Kidney (tissue), 14 donors: Measurements from ENCODE around the gene TUBB2B. TPM values are rescaled to one million over a fixed set of nuclear protein-coding genes. Genes with fewer than 3 reads are reported as not detected.

Experiments
- DNase-seq, 5 donors: peaks; one replicate each; pipeline ENCODE4 v3.0.0-alpha.2; 2013 to 2020
- FAIRE-seq: peaks from 2 replicates; lab custom pipeline; 2012; peaks lifted over from hg19 to GRCh38; lab: Jason Lieb, UNC
- H3K27ac ChIP-seq, 2 donors: one replicate each; pipeline ENCODE4 v1.7.0; 2013; ENCODE audit warnings: low read depth in 2 of 2, low read length in 2 of 2, inconsistent platforms in 1 of 2
- H3K27me3 ChIP-seq: one replicate; pipeline ENCODE4 v1.7.1; 2013; ENCODE audit warnings: low read length, inconsistent platforms; ENCODE audit not compliant: control insufficient read depth, insufficient read depth
- H3K36me3 ChIP-seq, 3 donors: one replicate each; pipeline versions ENCODE4 v1.7.0 to v1.7.1; 2013; ENCODE audit warnings: low read length in 3 of 3, control low read depth in 1 of 3, inconsistent platforms in 1 of 3; ENCODE audit not compliant: insufficient read depth in 3 of 3, control insufficient read depth in 2 of 3
- H3K4me1 ChIP-seq, 3 donors: one replicate each; pipeline versions ENCODE4 v1.7.0 to v1.7.1; 2013; ENCODE audit warnings: low read length in 3 of 3, inconsistent platforms in 1 of 3, low read depth in 1 of 3; ENCODE audit not compliant: control insufficient read depth in 2 of 3, insufficient read depth in 2 of 3
- H3K4me3 ChIP-seq, 3 donors: one replicate each; pipeline versions ENCODE4 v1.7.0 to v1.8.1; 2013; ENCODE audit warnings: low read length in 3 of 3, control low read depth in 1 of 3, inconsistent platforms in 1 of 3
- H3K9ac ChIP-seq, 3 donors: one replicate each; pipeline versions ENCODE4 v1.7.0 to v1.7.1; 2013; ENCODE audit warnings: low read length in 3 of 3, control low read depth in 1 of 3, inconsistent platforms in 1 of 3
- H3K9me3 ChIP-seq, 3 donors: one replicate each; pipeline versions ENCODE4 v1.7.0 to v1.7.1; 2013; ENCODE audit warnings: low read length in 3 of 3, control low read depth in 1 of 3, inconsistent platforms in 1 of 3; ENCODE audit not compliant: control insufficient read depth in 2 of 3, insufficient read depth in 1 of 3
- CTCF ChIP-seq: IDR thresholded peaks from 3 replicates; pipeline ENCODE4 v1.5.1; 2012; ENCODE audit warnings: mild to moderate bottlenecking, moderate library complexity, borderline replicate concordance; ENCODE audit not compliant: insufficient read depth; ENCODE audit errors: extremely low read depth
- intact Hi-C: fragments of 100-400 bp; cut with DNase I; formaldehyde crosslinking; loops from one replicate; pipeline ENCODE4 v1.11.1; 2022
- polyA plus RNA-seq: library from polyadenylated mRNA; stranded (reverse); fragments of 350-450 nt; fragmentation: Illumina TruSeq; extraction: RNeasy Lipid Tissue Mini Kit (QIAGEN cat#74804); gene quantifications from one replicate; pipeline ENCODE4 v1.2.3, GENCODE V29; 2014; ENCODE audit warnings: low read depth, low replicate concordance; ENCODE audit not compliant: insufficient read depth
- total RNA-seq: library from RNA; stranded (reverse); fragmentation: NEBNext Ultra II Directional; extraction: Animal tissue kit (Norgen Biotek cat#: 25700); gene quantifications from one replicate; pipeline ENCODE4 v1.2.1, GENCODE V29; 2021
- donor health status: control.
- donor health status: control.
- donor health status: control.
- donor health status: control.
- donor health status: control.
- donor health status: DM: yes; HTN: yes; CAD: no.
- donor health status: Normal renal cell carcinoma (clear cell type).

TUBB2B gene
- total and polyA plus RNA-seq, 2 donors from 2014 or later, result 34.2 to 46.1 TPM

- FAIRE-seq (no peak), DNase-seq (peak in 1 of 5 donors; percentile 29)
- H3K9me3 ChIP-seq, result no peaks in the 10 kb centered on the region
- intact Hi-C loops, result no loop called here
- H3K27ac ChIP-seq, result peak overlapping the region in 1 of 2 donors; percentile 26
- no peak overlapping the region for H3K9ac ChIP-seq
- no peaks in the 10 kb centered on the region for H3K27me3 ChIP-seq
- H3K4me1 ChIP-seq, result peaks cover 0 to 24% (median 22%) of the 10 kb centered on the region in 3 donors
- H3K36me3 ChIP-seq, result peaks cover 0 to 11% (median 5%) of the 10 kb centered on the region in 3 donors
- no peak overlapping the region for H3K4me3 ChIP-seq
- TF ChIP-seq CTCF, result no peak
Observed at GRCh38 chr6:3264356-3264755, 36.9 kb upstream of the TUBB2B start.

GRCh38 chr6:3263096-3263495, 35.6 kb upstream of the TUBB2B start:
- FAIRE-seq (no peak), DNase-seq (peak in 1 of 5 donors; percentile 38)
- Histone ChIP-seq H3K27ac (peak overlapping the region; percentile 26 to 78), H3K4me1 (peaks cover 0 to 24% (median 22%) of the 10 kb centered on the region in 3 donors), H3K36me3 (peaks cover 0 to 11% (median 5%) of the 10 kb centered on the region in 3 donors), H3K4me3 (no peak overlapping the region), H3K27me3 (no peaks in the 10 kb centered on the region), H3K9me3 (no peaks in the 10 kb centered on the region), H3K9ac (no peak overlapping the region)
- no peak for TF ChIP-seq CTCF
- intact Hi-C loops, result no loop called here

GRCh38 chr6:3261921-3262320, 34.5 kb upstream of the TUBB2B start:
- Histone ChIP-seq H3K4me3 (peak overlapping the region in 1 of 3 donors; percentile 38), H3K36me3 (peaks cover 0 to 11% (median 5%) of the 10 kb centered on the region in 3 donors), H3K27me3 (no peaks in the 10 kb centered on the region), H3K4me1 (peaks cover 0 to 24% (median 22%) of the 10 kb centered on the region in 3 donors), H3K9ac (peak overlapping the region in 2 of 3 donors; percentile 46 to 72), H3K27ac (peak overlapping the region; percentile 79 to 81), H3K9me3 (no peaks in the 10 kb centered on the region)
- DNase-seq, result peak in 1 of 5 donors; percentile 67
- intact Hi-C loops, result no loop called here
- no peak for TF ChIP-seq CTCF
- FAIRE-seq, result no peak

- H3K27me3 ChIP-seq, result no peaks in the 10 kb centered on the region
- intact Hi-C loops, result no loop called here
- H3K27ac ChIP-seq, result peak overlapping the region; percentile 78 to 81
- no peaks in the 10 kb centered on the region for H3K9me3 ChIP-seq
- peaks cover 0 to 11% (median 5%) of the 10 kb centered on the region in 3 donors for H3K36me3 ChIP-seq
- no peak for FAIRE-seq
- peak overlapping the region in 1 of 3 donors; percentile 38 for H3K4me3 ChIP-seq
- TF ChIP-seq CTCF, result no peak
- H3K4me1 ChIP-seq, result peaks cover 0 to 24% (median 22%) of the 10 kb centered on the region in 3 donors
- DNase-seq, result peak in 1 of 5 donors; percentile 39
- H3K9ac ChIP-seq, result peak overlapping the region in 2 of 3 donors; percentile 46 to 72
Observed at GRCh38 chr6:3261518-3261820, 34.0 kb upstream of the TUBB2B start.
